HG03457 (cell line): ENCODE results near the gene TUT7.
"Not testable (repeated sequence)": the region's sequence is repeated elsewhere in the genome, so short reads cannot be mapped to it uniquely, and the experiment has no call there.

Experiments
- ATAC-seq: cut with Tn5 transposase; IDR thresholded peaks from one replicate; pipeline ENCODE4 v1.9.1; 2021; ENCODE audit warnings: moderate number of reproducible peaks; ENCODE audit not compliant: unreplicated experiment

TUT7 gene

GRCh38 chr9:86354011-86354817 lies at the start of gene TUT7:
Gene TUT7, minus strand, starts transcription at chr9:86354410. Its CDS starts 1,211 bp downstream, at chr9:86353199.
- ATAC-seq, result peak; percentile 68

- no peak for ATAC-seq
These were observed 48.4 kb upstream of the TUT7 start for GRCh38 chr9:86402591-86402990.

- ATAC-seq, result no peak
These were observed 42.2 kb upstream of the TUT7 start for GRCh38 chr9:86396412-86396811.

- ATAC-seq, result not testable (repeated sequence)
These were observed 36.0 kb upstream of the TUT7 start for GRCh38 chr9:86390184-86390583.

GRCh38 chr9:86389628-86390027 lies 35.4 kb upstream of the TUT7 start:
- ATAC-seq, result no peak

GRCh38 chr9:86387376-86387775 lies 33.2 kb upstream of the TUT7 start:
- no peak for ATAC-seq

GRCh38 chr9:86383000-86383399 lies 28.8 kb upstream of the TUT7 start:
- ATAC-seq, result not testable (repeated sequence)

- ATAC-seq, result no peak
These were observed 21.8 kb upstream of the TUT7 start for GRCh38 chr9:86376016-86376415.

- no peak for ATAC-seq
These were observed 15.6 kb upstream of the TUT7 start for GRCh38 chr9:86369810-86370209.

GRCh38 chr9:86368871-86369521 lies 14.8 kb upstream of the TUT7 start:
- no peak for ATAC-seq

GRCh38 chr9:86361176-86361575 lies 7.0 kb upstream of the TUT7 start:
- ATAC-seq, result no peak

- no peak for ATAC-seq
These were observed 5.1 kb upstream of the TUT7 start for GRCh38 chr9:86359151-86359879.

- no peak for ATAC-seq
These were observed 3.0 kb upstream of the TUT7 start for GRCh38 chr9:86356871-86357866.

GRCh38 chr9:86355814-86356213 lies 1.6 kb upstream of the TUT7 start:
- ATAC-seq, result no peak

- no peak for ATAC-seq
These were observed 654 bp upstream of the TUT7 start for GRCh38 chr9:86354818-86355309.

GRCh38 chr9:86353655-86354010 lies 577 bp downstream of the TUT7 start:
- no peak for ATAC-seq

- ATAC-seq, result no peak
These were observed 1.7 kb downstream of the TUT7 start for GRCh38 chr9:86352440-86353077.

- ATAC-seq, result no peak
These were observed 2.3 kb downstream of the TUT7 start for GRCh38 chr9:86351880-86352279.

GRCh38 chr9:86350006-86350760 lies 4.0 kb downstream of the TUT7 start:
- ATAC-seq, result peak; percentile 22
